GM21723 (cell line): ENCODE data around the gene HIKESHI.
"Not testable (repeated sequence)": the region's sequence is repeated elsewhere in the genome, so short reads cannot be mapped to it uniquely, and the experiment has no call there.

Experiments
- ATAC-seq: cut with Tn5 transposase; IDR thresholded peaks from one replicate; pipeline ENCODE4 v1.9.1; 2021; ENCODE audit warnings: mild to moderate bottlenecking, moderate library complexity; ENCODE audit not compliant: unreplicated experiment

Gene HIKESHI

DNA sequence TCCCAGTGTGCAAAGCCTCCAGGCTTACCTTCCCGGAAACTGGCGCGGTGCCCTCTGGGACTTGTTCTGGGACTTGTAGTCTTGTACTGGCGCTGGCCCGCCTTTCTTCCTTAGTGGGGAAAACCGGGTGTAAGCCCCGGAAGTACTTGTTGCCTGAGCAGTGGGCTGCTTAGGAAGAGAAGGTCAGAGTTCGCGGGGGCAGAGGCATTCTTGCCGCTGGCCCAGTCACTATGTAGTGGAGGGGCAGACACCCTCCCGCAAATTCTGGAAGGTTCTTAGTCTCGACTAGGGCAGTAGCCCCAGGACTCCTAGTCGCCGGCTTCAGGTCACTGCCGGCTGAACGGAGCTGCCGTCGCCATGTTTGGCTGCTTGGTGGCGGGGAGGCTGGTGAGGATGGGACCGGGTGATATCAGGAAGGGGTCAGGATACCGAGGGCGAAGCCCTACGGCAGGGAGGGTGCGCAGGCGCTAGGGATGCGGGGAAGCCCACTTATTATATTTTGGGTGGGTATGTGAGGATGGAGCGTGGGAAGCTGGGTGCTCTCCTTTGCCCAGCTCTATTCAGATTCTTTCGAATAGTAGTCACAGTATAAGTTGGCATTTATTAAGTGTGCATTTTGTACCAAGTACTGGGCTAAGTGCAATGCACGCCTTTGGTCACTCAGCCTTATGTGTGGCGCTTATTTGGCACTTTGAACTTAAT, at the start of gene HIKESHI:
HIKESHI (plus strand) TSS at position 149 of the 702 bp plus-strand sequence; CDS start at position 358, 209 bp downstream.
- peak; percentile 99 for ATAC-seq

DNA sequence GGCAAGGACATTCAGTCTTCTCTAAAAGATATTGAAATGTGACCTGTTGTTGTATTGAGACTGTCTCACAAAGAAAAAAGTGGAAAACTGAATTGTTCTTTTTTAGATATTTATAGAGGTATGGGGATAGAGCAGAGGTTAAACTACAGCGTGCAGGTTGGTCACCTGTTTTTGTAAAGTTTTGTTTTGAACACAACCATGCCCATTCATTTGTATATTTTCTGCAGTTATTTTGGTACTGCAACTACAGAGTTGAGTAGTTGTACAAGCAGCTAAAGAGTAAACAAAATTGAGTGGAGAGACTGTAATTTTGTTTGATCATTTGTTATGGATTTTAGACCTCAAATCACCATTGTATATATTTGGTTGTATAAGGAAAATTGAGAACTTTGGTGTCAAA, 46.1 kb upstream of the HIKESHI start:
- ATAC-seq = peak; percentile 91

- no peak for ATAC-seq
These were observed 45.4 kb upstream of the HIKESHI start for GRCh38 chr11:86256608-86257007.

DNA sequence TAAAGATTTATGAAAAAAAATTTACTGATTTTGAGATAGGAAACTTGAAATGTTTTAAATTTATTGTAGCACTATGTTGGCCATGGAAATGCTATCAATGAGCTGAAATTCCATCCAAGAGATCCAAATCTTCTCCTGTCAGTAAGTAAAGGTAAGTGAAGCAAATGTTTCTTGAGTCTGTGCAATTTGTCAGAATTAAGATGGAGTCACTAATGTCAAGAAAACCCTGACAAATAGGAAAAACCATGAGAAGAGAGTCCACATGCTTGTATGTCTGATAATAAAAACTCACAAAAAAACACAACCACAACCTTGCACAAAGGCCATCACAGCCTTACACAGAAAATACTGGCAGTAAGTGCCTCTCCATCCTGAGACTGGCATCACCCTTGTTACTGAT, 44.6 kb upstream of the HIKESHI start:
- no peak for ATAC-seq

DNA sequence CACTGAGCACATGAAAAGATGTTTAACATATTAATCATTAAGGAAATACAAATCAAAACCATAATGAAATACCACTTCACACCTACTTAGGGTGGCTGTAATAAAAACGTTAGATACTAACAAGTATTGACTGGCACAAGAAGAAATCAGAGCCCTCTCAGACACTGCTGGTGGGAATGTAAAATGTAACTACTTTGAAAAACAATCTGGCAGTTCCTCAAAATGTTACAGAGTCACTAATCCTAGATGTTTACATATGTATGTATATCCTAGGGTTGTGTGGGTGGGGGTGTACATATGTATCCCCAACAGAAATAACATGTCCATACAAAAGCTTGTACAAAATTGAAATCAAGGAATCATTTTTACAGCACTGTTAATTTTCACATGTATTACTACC, 42.3 kb upstream of the HIKESHI start:
- ATAC-seq = no peak

DNA sequence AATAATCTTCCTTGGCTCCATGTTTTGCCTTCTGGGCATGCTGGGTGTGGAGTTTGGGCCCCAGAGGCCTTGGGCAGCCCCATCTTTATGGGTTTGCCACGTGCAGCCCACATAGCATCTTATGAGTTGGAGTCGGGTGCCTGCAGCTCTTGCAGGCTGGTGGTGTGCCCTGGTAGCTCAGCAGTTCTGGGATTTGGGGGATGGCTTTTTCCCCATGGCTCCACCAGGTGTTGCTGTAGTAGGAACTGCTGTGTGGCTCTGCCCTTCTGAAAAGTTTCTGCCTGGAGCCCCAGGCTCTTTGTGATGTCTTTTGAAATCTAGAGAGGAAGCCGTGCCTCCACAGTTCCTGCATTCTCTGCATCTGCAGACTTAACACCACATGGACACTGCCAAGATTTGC, 40.7 kb upstream of the HIKESHI start:
- no peak for ATAC-seq

GRCh38 chr11:86262387-86262786, 39.7 kb upstream of the HIKESHI start:
- no peak for ATAC-seq

GRCh38 chr11:86264649-86265048, 37.4 kb upstream of the HIKESHI start:
- no peak for ATAC-seq

GRCh38 chr11:86265194-86265593, 36.8 kb upstream of the HIKESHI start:
- no peak for ATAC-seq

DNA sequence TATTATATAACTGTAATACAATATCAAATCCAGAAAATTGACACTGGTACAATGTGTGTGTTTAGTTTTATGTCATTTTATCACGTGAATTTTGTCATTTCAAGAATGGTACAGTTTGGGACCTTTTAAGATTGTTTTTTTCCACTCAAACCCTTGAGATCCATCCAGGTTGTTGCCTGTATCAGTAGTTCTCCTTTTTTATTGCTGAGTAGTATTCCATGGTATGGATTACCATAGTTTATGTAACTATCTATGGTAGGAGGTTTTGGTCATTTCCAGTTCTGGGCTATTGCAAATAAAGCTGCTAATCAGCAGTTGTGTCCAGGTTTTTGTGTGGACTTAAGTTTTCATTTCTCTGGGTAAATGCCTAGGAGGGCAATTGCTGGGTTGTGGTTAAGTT, 32.4 kb upstream of the HIKESHI start:
- ATAC-seq = no peak

GRCh38 chr11:86274503-86274902, 27.5 kb upstream of the HIKESHI start:
- no peak for ATAC-seq

DNA sequence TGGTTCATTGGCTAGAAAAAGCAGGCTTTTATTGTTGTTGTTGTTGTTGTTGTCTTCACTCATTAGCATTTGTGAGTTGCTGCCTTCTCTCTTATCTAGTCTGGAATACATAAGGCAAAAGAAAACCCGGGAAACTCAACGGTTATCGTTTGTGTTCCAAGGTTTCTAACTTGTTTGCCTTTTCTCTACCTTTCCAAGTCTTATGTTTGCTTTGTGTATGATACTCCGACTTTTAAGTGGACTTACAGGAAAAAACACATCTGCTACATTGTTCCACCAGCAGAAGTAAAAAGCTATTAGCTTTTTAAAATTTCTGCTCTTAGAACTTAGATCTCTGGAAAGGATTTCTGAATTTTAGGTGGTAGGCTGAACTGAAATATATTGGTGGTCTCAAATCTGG, 27.0 kb upstream of the HIKESHI start:
- no peak for ATAC-seq

GRCh38 chr11:86275493-86276370, 26.3 kb upstream of the HIKESHI start:
- no peak for ATAC-seq

- no peak for ATAC-seq
These were observed 24.3 kb upstream of the HIKESHI start for GRCh38 chr11:86277741-86278140.

DNA sequence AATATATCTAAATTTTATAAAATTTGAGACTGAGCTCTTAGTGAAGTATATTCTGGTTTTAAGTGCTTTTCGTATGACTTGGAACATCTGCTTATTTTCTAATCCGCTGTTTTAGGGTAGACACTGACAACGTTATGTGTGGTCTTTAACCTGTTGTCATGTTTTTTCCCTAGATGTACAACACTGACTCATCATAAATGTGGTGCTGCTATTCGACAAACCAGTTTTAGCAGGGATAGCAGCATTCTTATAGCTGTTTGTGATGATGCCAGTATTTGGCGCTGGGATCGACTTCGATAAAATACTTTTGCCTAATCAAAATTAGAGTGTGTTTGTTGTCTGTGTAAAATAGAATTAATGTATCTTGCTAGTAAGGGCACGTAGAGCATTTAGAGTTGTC, 23.8 kb upstream of the HIKESHI start:
- no peak for ATAC-seq

- no peak for ATAC-seq
These were observed 22.3 kb upstream of the HIKESHI start for GRCh38 chr11:86279747-86280146.

DNA sequence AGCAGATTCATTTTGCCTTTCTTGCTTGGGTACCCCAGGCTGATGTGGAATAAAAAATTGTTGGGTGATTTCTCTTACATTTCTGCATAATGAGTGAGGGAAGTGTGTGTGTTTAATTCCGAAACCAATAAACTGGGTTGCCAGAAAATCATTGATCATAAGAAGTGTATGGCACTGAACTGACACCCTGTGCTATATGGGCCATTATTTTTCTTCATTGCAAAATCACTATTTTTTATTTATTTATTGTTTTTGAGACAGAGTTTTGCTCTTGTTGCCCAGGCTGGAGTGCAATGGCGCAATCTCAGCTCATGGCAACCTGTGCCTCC, 14.6 kb upstream of the HIKESHI start:
- ATAC-seq = peak; percentile 14

- no peak for ATAC-seq
These were observed 13.1 kb upstream of the HIKESHI start for GRCh38 chr11:86288776-86289507.

DNA sequence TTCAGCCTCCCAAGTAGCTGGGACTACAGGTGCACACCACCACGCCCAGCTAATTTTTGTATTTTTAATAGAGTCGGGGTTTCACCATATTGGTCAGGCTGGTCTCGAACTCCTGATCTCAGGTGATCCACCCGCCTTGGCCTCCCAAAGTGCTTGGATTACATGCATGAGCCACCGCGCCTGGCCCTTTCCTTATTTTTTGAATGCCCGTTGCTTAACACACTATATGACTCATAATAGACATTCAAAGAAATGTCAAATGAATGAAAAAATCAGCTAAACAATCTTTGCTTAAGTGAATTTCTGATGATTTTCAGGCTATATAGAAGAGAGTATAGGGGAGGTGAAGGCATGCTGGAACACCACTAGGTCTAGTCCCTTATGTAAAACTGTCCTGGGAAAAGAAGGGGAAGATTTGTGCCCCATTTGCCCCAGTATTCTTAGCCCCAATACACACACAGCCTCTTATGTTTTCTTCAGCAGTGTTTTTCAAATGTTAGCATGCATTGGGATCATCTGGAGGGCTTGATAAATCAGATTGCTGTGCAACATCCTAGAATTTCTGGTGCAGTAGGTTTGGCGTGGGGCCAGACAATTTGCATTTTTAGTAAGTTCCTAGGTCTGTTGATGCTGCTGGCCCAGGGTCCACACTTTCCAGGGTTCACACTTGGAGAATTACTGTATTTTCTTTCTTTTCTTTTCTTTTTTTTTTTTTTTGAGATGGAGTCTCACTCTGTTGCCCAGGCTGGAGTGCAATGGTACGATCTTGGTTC, 12.3 kb upstream of the HIKESHI start:
- not testable (repeated sequence) for ATAC-seq

- ATAC-seq = peak; percentile 31
These were observed 10.4 kb upstream of the HIKESHI start for GRCh38 chr11:86291466-86292262.
